NCI-H2081 treated with DMSO at 0.1 percent for 48 hours (cell line): ENCODE measurements around the gene ITSN2.
A peak's percentile ranks its signal among the peaks of the same experiment; 100 is the strongest.
"Not testable (repeated sequence)": the region's sequence is repeated elsewhere in the genome, so short reads cannot be mapped to it uniquely, and the experiment has no call there.

Experiments
- DNase-seq: peaks from one replicate; lab custom pipeline; 2025; lab: John Stamatoyannopoulos, UW

The ITSN2 gene

DNA sequence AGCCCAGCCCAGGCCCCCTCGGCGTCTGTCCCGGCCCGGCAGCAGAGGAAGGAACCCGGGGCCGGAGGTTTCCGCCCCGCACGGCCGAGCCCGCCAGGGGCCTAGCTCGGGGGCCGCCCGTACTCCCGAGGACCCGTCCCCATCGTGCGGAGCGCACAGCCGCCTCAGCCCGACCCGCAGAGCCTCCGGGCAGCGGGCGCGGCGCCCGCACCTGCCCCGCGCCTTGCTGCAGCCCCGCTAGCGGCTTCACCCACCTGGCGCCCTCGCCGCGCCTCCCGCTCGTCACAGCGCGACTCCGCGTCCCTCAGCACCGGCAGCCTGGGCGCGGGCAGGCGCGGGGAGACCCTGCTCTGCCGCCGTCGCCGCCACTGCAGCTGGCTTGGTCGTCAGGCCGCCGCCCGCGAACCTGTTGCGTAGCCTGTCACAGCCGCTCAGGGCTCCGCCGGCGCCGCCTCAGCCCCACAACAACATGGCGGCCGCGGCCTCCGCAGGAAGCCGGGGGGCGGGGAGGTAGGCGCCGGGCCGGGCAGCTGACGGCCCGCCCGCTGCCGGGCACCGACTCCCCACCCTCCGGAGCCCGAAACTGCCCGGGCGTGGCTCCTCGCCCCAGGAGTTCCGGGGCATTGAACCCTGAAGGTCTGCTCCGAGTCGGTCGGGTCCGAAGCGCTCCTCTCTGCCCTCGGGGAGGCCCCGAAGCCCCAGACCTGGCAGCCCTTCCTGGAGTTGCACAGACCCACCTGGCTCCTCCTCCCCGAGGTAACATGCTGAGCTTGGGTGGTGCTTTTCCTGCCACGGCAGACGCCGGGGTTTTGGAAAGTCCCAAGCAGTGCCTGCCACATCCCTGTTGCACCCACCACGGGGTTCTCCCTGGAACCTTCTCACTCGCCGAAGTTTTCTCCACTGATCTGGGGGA lies at the start of gene ITSN2:
Gene ITSN2 (minus strand): TSS at position 487 of the 913 bp plus-strand sequence. CDS start 32,454 bp downstream, outside the sequence.
- no peak for DNase-seq

DNA sequence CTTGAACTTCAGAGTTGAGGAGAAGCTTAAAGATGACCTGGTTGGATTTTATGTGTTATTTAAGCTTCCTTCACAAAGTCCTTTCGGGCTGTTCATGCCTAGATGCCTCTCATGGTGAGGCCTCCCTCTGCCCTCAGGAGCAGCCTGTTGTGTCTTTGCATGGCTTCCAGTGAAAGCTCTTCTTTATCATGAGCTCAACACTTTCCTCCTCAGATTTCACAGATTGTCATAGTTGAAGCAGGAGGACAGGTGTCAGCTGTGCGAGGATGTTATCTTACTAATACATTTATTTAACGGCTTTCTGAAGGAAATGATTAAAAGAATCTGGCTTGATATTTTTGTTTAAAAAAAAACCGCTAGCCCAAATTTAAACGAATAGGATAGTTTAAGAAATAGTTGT lies 48.8 kb upstream of the ITSN2 start:
- no peak for DNase-seq

DNA sequence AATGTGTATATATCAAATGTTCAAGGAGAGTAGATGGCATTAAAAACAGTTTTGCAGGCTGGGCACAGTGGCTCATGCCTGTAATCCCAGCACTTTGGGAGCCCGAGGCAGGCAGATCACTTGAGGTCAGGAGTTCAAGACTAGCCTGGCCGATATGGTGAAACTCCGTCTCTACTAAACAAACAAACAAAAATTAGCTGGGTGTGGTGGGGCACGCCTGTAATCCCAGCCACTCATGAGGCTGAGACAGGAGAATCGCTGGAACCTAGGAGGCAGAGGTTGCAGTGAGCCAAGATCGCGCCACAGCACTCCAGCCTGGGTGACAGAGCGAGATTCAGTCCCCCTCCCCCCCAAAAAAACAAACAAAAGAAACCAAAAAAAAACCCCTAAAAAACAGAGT lies 48.4 kb upstream of the ITSN2 start:
- DNase-seq, result not testable (repeated sequence)

DNA sequence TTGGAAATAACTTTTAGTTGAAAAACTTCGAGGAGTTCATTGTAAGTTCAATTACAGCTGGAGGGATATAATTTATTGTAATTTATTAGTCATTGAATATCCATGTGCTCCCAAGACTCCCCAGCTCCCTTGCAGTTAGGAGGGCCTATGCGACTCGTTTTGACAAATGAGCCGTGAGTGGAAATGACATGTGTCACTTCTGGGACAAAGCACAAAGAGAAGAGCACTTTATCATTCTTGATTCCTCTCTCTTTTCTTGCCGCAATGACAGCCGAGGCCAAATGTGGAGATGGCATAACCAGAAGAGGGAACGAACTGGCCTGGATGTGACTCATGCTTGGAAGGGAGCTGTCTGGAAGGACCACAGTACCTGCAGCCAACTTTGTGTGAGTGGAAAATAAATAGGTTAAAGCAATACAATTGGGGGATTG lies 44.2 kb upstream of the ITSN2 start:
- DNase-seq, result no peak

DNA sequence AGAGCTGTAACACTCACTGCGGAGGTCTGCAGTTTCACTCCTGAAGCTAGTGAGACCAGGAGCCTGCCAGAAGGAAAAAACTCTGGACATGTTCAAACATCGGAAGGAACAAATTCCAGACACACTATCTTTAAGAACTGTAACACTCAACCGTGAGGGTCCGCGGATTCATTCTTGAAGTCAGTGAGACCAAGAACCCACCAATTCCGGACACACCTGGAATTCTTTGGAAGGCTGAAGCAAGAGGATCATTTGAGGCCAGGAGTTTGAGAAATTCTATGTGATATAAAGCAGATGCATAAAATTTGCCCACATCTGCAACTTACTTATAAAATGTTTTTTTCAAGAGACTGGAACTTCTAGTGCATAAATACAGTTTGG lies 43.5 kb upstream of the ITSN2 start:
- DNase-seq, result no peak

DNA sequence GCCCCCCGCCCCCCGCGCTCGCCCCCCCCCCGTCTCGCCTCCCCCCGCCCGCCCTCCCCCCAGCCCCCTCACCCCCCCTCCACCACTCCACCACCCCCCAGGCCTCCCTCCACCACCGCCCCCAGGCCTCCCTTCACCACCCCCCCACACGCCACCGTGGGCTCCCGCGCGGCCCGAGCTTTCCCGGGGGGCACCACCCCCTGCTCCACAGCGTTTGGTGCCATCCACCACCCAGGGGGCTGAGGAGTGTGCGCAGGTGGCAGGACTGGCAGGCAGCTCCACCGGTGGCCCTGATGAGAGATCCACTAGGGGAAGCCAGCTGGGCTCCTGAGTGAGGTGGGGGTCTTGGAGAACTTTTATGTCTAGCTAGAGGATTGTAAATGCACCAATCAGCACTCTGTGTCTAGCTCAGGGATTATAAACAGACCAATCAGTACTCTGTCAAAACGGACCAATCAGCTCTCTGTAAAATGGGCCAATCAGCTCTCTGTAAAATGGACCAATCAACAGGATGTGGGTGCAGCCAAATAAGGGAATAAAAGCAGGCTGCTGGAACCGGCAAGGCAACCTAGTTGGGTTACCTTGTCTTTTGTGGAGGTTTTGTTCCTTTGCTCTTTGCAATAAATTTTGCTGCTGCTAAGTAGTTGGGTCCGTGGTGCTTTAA lies 43.0 kb upstream of the ITSN2 start:
- DNase-seq, result no peak

DNA sequence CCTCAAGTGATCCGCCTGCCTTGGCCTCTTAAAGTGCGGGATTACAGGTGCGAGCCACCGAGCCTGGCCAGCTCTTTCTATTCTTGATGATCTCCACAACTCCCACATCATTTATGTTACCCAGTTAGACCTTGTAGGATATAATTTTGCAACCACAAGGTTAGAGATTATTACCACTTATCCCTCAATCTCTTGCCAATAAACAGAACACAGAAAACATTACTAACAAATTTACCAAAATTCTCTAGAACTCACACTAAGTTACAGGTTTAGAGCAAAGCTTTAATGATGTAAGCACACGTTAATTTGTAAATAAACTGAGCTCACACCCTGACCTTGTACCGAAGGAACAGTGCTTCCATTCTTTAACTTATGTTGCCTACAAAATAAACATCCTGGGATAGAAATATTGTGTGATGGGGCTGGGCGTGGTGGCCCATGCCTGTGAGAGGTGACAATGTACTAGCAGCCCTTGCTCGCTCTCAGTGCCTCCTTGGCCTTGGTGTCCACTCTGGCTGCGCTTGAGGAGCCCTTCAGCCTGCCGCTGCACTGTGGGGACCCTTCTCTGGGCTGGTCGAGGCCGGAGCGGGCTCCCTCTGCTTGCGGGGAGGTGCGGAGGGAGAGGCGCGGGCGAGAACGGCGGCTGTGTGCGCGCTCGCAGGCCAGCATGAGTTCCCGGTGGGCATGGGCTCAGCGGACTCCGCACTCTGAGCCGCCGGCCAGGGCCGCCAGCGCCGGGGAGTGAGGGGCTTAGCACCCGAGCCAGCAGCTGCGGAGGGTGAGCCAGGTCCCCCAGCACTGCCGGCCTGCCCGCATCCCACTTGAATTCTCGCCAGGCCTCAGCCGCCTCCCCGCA lies 42.1 kb upstream of the ITSN2 start:
- DNase-seq, result no peak

DNA sequence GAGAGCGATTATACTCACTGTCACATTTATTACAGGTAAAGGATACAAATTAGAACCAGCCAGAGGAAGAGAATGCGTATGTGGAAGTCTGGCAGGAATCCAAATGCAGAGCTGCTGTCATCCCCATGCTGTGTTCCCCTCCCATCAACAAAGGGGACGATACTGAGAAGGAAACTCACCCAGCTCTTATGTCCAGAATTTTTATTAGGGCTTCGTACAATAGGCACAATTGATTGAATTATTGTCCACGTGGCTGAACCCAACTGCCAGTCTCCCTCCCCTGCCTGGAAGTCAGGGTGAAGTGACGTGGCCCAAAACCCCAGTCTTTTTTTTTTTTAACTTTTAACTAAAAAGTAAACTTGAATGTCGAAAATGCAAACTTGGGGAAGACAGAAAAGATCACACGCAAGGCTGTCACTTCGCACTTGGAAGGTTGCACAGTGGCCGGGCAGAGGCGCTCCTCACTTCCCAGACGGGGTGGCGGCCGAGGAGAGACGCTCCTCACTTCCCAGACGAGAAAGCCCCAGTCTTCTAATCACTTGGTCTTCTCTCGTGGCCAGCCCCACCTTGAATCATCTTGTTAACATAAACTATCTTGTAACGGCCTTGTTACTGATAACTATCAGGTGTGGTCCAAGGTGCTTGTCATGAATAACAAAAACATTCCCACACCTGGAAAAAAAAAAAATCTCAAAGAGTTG lies 40.0 kb upstream of the ITSN2 start:
- peak; percentile 13 for DNase-seq

DNA sequence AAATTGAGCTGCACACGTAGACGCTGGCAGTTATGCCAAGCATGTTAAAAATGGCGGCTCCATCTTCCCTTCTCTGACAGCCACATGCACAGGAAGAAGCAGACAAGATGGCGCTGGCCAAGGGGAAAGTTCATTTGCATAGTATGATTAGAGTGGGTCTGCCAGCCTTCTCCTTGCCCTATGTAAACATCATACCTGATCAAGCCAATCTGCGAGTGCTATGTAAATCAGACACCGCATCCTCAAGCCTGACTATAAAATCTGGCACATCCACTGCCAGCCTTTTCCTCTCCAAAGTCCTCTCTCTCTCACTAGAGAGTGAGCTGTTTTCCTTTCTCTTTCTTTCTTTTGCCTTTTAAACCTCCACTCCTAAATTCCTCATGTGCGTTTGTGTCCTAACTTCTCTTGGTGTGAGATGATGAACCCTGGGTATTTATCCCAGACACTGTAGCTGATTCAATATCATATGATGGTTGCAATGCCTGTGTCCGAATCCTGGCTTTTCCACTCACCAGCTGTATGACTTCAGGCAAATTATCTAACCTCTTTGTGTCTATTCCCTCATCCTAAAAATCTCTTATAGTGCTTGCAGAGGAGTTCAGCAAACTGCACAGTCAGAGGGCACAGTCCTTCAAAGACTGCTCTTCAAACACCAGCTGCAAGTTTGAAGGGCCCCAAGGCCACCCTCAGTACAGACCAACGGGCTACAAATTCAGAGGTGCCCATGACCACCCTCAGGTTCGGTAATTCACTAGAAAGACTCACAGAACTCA lies 39.3 kb upstream of the ITSN2 start:
- no peak for DNase-seq

DNA sequence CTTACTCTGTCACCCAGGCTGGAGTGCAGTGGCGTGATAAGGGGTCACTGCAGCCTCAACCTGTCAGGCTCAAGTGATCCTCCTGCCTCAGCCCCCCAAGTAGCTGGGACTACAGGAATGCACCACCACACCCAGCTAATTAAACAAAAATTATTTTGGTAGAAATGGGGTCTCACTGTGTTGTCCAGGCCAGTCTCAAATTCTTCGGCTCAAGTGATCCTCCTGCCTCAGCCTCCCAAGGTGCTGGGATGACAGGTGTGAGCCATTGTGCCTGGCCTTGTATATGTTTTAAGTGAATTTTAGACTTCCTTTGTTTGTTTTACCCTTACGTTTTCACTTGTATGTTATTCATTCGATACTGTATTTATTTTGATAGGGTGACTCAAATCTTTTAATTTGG lies 34.7 kb upstream of the ITSN2 start:
- no peak for DNase-seq

DNA sequence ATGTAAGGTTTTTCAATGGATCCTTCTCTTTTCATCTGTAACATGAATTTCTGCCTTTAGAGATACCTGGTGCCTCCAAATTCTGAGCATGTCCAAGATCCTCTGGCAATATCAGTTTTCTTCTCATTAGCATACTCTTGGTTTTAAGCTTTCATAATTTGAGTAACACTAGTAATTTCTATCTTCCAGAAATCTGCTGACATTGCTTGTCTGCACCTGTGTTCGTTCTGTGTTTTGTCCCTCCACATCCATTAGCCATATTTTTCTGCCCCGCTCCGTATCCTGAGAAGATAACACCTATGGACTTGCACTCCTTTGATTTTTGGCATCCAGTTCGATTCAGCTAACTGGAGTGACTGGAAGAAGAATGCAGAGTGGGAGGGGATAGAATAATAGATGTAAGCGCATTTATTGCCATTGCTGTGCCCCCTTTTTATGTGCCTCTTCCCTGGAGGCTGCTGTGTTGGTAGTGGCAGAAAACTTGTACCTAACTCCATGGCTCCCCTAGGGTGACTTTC lies 32.3 kb upstream of the ITSN2 start:
- no peak for DNase-seq

DNA sequence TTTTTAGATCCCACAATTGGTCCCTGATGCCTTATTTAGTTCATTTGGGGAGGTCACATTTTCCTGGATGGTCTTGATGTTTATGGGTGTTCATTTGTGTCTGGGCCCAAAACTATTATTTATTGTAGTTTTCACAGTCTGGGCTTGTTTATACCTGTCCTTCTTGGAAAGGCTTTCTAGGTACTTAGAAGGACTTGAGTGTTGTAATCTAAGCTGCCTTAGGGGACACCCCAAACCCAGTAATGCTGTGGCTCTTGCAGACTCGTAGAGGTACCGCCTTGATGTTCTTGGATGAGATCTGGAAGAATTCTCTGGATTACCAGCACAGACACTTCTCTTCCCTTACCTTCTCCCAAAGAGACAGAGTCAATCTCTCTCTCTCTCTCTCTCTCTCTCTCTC lies 25.0 kb upstream of the ITSN2 start:
- no peak for DNase-seq

DNA sequence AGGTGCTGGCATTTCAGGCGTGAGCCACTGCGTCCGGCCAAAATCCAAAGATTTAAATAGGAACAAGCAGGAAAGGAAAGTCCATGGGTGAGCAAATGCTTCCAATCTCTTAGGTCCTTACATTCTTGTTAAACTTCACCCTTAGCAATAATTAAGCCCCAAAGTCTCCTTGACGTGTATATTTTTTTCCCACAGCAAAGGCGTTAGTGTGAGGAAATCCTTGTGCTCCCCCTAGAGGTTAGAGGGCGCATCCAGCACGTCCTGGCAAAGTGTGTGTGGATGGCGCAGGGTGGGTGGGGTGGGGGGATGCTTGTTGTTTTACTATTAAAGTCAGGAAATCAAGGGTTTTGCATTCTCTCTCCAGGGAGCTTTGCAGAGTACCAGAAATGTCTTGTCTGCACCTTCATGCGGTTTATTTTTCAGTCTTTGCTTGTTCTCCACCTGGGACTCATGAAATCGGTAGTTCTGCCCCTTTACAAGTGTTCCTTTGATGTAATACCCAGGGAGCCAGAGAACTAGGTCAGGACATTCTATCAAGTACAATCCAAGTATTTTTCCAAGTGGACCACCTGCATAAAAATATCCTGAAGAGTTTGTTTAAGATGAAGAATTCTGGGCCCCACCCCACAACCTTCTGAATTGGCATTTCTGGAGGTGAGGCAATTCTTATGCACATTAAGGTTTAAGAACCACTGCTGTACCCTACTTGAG lies 22.2 kb upstream of the ITSN2 start:
- no peak for DNase-seq

DNA sequence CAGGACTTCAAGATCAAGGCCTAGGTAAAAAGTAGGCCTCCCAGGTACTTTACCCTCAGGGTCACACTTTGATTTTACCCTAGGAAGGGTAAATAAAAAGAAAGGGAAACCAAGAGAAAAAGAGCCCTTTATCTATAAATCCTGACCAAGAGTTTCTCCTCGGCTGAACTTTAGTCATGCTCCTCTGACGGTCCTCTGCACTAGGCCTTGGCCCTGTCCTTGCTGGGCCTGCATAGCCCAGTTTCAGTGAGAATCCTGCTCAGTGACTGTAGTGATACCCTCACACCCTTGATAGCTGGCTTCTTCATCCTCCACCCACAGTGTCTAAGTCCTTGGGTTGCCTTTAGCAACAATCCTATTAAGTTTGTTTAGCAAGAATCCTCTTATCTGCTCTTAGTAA lies 20.5 kb upstream of the ITSN2 start:
- no peak for DNase-seq

DNA sequence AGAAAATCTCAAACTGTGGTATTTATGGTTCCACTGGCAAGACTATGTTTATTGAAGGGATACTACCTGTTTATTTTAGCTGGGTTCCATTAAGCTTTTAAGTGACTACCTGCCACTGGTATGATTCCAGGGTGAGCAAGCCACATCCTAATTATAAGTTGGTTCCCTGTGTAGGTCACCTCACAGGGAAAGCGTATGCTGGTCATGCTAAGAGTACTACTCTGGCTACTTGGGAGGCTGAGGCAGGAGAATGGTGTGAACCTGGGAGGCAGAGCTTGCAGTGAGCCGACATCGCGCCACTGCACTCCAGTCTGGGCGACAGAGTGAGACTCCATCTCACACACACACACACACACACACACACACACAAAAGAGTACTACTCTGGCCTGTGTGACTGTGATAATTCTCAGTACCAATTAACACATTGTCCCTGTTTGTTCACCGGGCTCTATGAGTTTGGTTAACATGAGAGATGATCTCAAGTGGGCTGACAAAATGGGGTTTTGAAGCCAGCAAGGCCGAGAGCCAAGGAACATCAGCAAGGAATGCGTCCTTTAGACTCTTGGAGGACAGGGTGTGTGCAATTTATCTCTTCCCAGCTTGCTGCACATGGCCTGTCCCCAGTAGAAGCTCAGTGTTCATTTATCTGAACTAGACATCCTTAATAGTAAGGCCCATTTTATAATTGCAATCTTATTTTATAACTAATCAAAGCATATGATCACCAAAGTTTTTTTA lies 15.2 kb upstream of the ITSN2 start:
- no peak for DNase-seq

DNA sequence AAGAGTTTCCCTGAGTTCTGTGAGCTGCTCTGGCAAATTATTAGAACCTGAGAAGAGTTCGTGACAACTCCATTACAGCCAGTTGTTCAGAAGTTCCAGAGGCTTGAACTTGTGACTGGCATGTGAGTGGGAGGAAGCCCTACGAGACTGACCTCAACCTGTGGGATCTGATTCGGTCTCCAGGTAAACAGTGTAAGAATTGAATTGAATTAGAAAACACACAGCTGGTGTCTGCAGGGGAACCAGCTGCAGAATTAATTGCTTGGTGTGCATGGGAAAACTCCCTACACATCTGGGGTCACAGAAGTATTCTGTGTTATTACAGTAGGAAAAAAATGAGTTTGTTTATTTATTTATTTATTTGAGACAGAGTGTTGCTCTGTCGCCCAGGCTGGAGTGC lies 14.0 kb upstream of the ITSN2 start:
- DNase-seq, result no peak

DNA sequence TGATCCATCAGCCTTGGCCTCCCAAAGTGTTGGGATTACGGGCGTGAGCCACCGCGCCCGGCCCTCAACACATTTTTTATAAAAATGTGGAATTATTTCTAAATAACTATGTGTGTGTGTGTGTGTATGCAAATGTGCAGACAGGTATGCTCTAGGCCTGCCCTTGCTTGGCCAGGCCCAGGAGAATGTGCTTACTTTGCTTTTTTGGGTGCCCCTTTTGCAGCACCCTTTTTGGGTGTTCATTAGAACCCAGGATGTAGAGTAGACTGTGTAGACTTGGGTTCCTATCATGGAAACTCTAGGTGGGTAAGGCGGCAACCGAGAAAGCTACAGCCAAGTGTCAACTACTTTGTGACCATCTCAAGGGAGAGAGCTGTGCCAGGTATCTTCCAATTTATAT lies 11.7 kb upstream of the ITSN2 start:
- DNase-seq, result no peak

DNA sequence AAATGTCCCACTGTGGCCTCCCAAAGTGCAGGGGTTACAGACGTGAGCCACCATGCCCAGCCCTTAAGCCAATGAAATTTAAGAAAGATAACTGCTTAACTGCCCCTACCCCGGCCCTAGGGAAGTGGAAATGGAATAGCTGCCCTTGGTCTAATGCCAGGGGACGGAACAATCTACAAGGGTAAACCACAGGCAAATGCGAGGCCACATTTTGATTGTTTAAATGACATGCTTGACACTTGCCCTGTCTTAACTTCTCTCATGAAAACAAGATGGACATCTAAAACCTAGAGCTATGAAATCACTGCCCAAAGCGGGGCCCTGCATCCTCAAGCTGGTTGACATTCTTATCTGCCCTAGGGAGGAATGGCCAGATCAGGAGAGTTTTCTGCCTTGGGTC lies 5.5 kb upstream of the ITSN2 start:
- DNase-seq, result no peak

DNA sequence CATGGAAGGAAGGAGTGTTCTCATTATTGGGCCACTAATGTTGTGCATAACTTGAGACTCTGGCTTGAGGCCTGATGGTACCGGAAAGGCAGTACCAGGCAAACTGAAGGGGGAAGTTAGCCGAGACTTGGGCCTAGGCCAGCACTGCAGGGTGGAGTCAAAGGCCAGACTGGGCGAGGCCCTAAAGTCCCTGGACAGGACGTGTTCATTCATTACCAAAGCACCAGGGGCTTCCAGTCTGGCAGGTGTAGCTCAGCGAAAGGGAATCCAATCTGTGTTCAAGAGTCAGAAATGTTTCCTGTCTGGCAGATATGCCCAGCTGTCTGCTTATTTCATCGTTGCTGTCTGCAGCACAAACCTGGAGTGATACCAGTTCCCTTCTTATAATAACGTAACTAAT lies 4.7 kb upstream of the ITSN2 start:
- no peak for DNase-seq

DNA sequence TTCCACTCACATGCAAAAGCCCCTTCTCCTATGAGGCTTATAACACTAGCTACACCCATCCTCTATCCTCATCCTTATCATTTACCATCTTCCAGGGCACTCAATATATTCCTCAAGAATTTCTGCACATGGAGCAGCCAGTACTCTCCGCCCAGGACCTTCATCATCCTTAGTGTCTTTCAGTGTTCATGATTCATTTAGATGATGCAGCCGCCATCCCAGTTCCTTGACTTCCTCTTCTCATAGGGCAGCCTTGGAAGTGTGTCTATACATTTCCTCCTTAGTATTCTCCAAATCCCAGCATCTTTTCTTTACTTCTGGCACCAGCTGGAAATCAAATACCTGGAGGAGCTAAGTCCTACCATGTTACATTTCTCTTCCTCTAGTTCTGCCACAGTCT lies 3.0 kb upstream of the ITSN2 start:
- DNase-seq, result no peak
